ENCODE data around the gene KDM5B. TPM values are rescaled to one million over a fixed set of nuclear protein-coding genes. Genes with fewer than 3 reads are reported as not detected.
"Not testable (repeated sequence)": the region's sequence is repeated elsewhere in the genome, so short reads cannot be mapped to it uniquely, and the experiment has no call there.

Gene KDM5B
- total RNA-seq, 1 experiment from 2014 or later = 86.7 TPM

GRCh38 chr1:202733251-202733650, 75.0 kb downstream of the KDM5B start:
- no peak for DNase-seq
- Mint-ChIP-seq H3K36me3 (ENCODE audit: insufficient read depth, unreplicated experiment) (peaks cover 65% of the 10 kb centered on the region), H3K27me3 (ENCODE audit: unreplicated experiment) (no peaks in the 10 kb centered on the region), H3K27ac (ENCODE audit: unreplicated experiment) (no peak overlapping the region), H3K9me3 (ENCODE audit: low read depth, unreplicated experiment) (no peaks in the 10 kb centered on the region), H3K4me1 (ENCODE audit: low read depth, unreplicated experiment) (no peaks in the 10 kb centered on the region), H3K4me3 (ENCODE audit: low read depth, unreplicated experiment) (no peak overlapping the region)
- intact Hi-C loops (cut with micrococcal nuclease; ENCODE audit: unreplicated experiment) = no loop called here
- CTCF ChIA-PET = interaction anchor here (1.0 kb wide), 1 partner anchor 54 kb away, joined by 3 read pairs; no protein-coding TSS in a partner anchor
- BruUV-seq (replicated peaks) = no TSS peak
- TF ChIP-seq CTCF (IDR thresholded peaks at IDR 0.05; ENCODE audit: unreplicated experiment) = no peak

GRCh38 chr1:202728951-202729350, 79.3 kb downstream of the KDM5B start:
- TF ChIP-seq CTCF (IDR thresholded peaks at IDR 0.05; ENCODE audit: unreplicated experiment) = no peak
- no peak for DNase-seq
- peaks cover 62% of the 10 kb centered on the region for H3K36me3 Mint-ChIP-seq (ENCODE audit: insufficient read depth, unreplicated experiment)
- no peak overlapping the region for H3K27ac Mint-ChIP-seq (ENCODE audit: unreplicated experiment)
- no peaks in the 10 kb centered on the region for H3K27me3 Mint-ChIP-seq (ENCODE audit: unreplicated experiment)
- BruUV-seq (replicated peaks) = no TSS peak
- CTCF ChIA-PET = interaction anchor here (0.6 to 1.0 kb wide), 2 partner anchors 9 to 336 kb away, joined by 3 to 4 read pairs; no protein-coding TSS in a partner anchor
- H3K9me3 Mint-ChIP-seq (ENCODE audit: low read depth, unreplicated experiment) = no peaks in the 10 kb centered on the region
- no peaks in the 10 kb centered on the region for H3K4me1 Mint-ChIP-seq (ENCODE audit: low read depth, unreplicated experiment)
- intact Hi-C loops (cut with micrococcal nuclease; ENCODE audit: unreplicated experiment) = no loop called here
- no peak overlapping the region for H3K4me3 Mint-ChIP-seq (ENCODE audit: low read depth, unreplicated experiment)

GRCh38 chr1:202725526-202725925, 82.7 kb downstream of the KDM5B start:
- Mint-ChIP-seq H3K4me1 (ENCODE audit: low read depth, unreplicated experiment) (no peaks in the 10 kb centered on the region), H3K27me3 (ENCODE audit: unreplicated experiment) (no peaks in the 10 kb centered on the region), H3K4me3 (ENCODE audit: low read depth, unreplicated experiment) (no peak overlapping the region), H3K9me3 (ENCODE audit: low read depth, unreplicated experiment) (no peaks in the 10 kb centered on the region), H3K27ac (ENCODE audit: unreplicated experiment) (no peak overlapping the region), H3K36me3 (ENCODE audit: insufficient read depth, unreplicated experiment) (peaks cover 48% of the 10 kb centered on the region)
- intact Hi-C loops (cut with micrococcal nuclease; ENCODE audit: unreplicated experiment) = no loop called here
- DNase-seq = no peak
- no peak for TF ChIP-seq CTCF (IDR thresholded peaks at IDR 0.05; ENCODE audit: unreplicated experiment)
- CTCF ChIA-PET = no interaction called here
- no TSS peak for BruUV-seq (replicated peaks)

GRCh38 chr1:202723708-202724107, 84.5 kb downstream of the KDM5B start:
- CTCF ChIA-PET = no interaction called here
- no peaks in the 10 kb centered on the region for H3K27me3 Mint-ChIP-seq (ENCODE audit: unreplicated experiment)
- no peak for DNase-seq
- H3K4me1 Mint-ChIP-seq (ENCODE audit: low read depth, unreplicated experiment) = no peaks in the 10 kb centered on the region
- no peak overlapping the region for H3K27ac Mint-ChIP-seq (ENCODE audit: unreplicated experiment)
- H3K36me3 Mint-ChIP-seq (ENCODE audit: insufficient read depth, unreplicated experiment) = peaks cover 30% of the 10 kb centered on the region
- no peak for TF ChIP-seq CTCF (IDR thresholded peaks at IDR 0.05; ENCODE audit: unreplicated experiment)
- H3K9me3 Mint-ChIP-seq (ENCODE audit: low read depth, unreplicated experiment) = no peaks in the 10 kb centered on the region
- BruUV-seq (replicated peaks) = TSS peak; percentile 13
- intact Hi-C loops (cut with micrococcal nuclease; ENCODE audit: unreplicated experiment) = no loop called here
- no peak overlapping the region for H3K4me3 Mint-ChIP-seq (ENCODE audit: low read depth, unreplicated experiment)

GRCh38 chr1:202723046-202723445, 85.2 kb downstream of the KDM5B start:
- H3K9me3 Mint-ChIP-seq (ENCODE audit: low read depth, unreplicated experiment); intact Hi-C loops (cut with micrococcal nuclease; ENCODE audit: unreplicated experiment); H3K4me3 Mint-ChIP-seq (ENCODE audit: low read depth, unreplicated experiment); DNase-seq; H3K4me1 Mint-ChIP-seq (ENCODE audit: low read depth, unreplicated experiment); CTCF ChIA-PET; H3K27ac Mint-ChIP-seq (ENCODE audit: unreplicated experiment); H3K27me3 Mint-ChIP-seq (ENCODE audit: unreplicated experiment); BruUV-seq (replicated peaks): not testable (repeated sequence)
- H3K36me3 Mint-ChIP-seq (ENCODE audit: insufficient read depth, unreplicated experiment) = peaks cover 24% of the 10 kb centered on the region
